Heart left ventricle (tissue), 16 donors: ENCODE measurements around the gene LRRC26. TPM values are rescaled to one million over a fixed set of nuclear protein-coding genes. Genes with fewer than 3 reads are reported as not detected.

ENCODE experiments used
- ATAC-seq, 4 donors: fragments of 200-7000 bp; cut with Tn5 transposase; one replicate each; pipeline ENCODE4 v1.9.1; 2020 to 2022; ENCODE audit warnings: moderate library complexity in 4 of 4, mild to moderate bottlenecking in 3 of 4, moderate number of reproducible peaks in 1 of 4
- DNase-seq, 5 donors: peaks; one replicate each; pipeline ENCODE4 v3.0.0-alpha.2; 2020
- H3K27ac ChIP-seq, 12 donors: fragments of 200-600 bp; sonication (generic) in 4 of 12; one replicate each; pipeline versions ENCODE4 v1.5.0 to v1.8.0; 2016 to 2022; ENCODE audit warnings: mild to moderate bottlenecking in 2 of 12
- H3K27me3 ChIP-seq, 9 donors: fragments of 200-600 bp; sonication (generic) in 2 of 9; one replicate each; pipeline versions ENCODE4 v1.5.1 to v1.8.0; 2016 to 2022; ENCODE audit warnings: mild to moderate bottlenecking in 3 of 9
- H3K36me3 ChIP-seq, 9 donors: fragments of 200-600 bp; sonication (generic) in 2 of 9; one replicate each; pipeline versions ENCODE4 v1.5.0 to v1.8.0; 2018 to 2022; ENCODE audit warnings: mild to moderate bottlenecking in 2 of 9
- H3K4me1 ChIP-seq, 12 donors: fragments of 200-600 bp; sonication (generic) in 4 of 12; one replicate each; pipeline versions ENCODE4 v1.5.0 to v1.8.0; 2016 to 2022; ENCODE audit warnings: mild to moderate bottlenecking in 3 of 12
- H3K4me3 ChIP-seq, 12 donors: fragments of 200-600 bp; sonication (generic) in 4 of 12; one replicate each; pipeline versions ENCODE4 v1.5.0 to v1.8.0; 2017 to 2022; ENCODE audit warnings: mild to moderate bottlenecking in 9 of 12, moderate library complexity in 4 of 12
- H3K9me3 ChIP-seq, 12 donors: fragments of 200-600 bp; sonication (generic) in 4 of 12; one replicate each; pipeline versions ENCODE4 v1.5.0 to v1.8.0; 2016 to 2022; ENCODE audit warnings: mild to moderate bottlenecking in 1 of 12
- CTCF ChIP-seq, 12 donors: fragments of 200-600 bp; sonication (generic) in 4 of 12; IDR thresholded peaks; one replicate each; pipeline versions ENCODE4 v1.5.0 to v1.8.0; 2018 to 2022; ENCODE audit warnings: antibody characterized with exemption in 12 of 12, mild to moderate bottlenecking in 5 of 12
- POLR2A ChIP-seq, 2 donors: fragments of 450-650 bp; IDR thresholded peaks; one replicate each; pipeline ENCODE4 v1.6.1; 2017; ENCODE audit warnings: antibody characterized with exemption in 2 of 2, mild to moderate bottlenecking in 2 of 2, moderate library complexity in 2 of 2
- WGBS, 4 donors: extraction: QIAGEN DNeasy Blood & Tissue Kit in 2 of 4; methylation state at CpG; one replicate each; pipeline versions ENCODE4 v1.1.5 to v1.1.7; 2013 to 2018; 5-methylcytosine and 5-hydroxymethylcytosine counted together
- intact Hi-C, 10 donors: fragments of 100-400 bp; cut with DNase I; formaldehyde crosslinking; loops; one replicate each; pipeline versions ENCODE4 v1.11.1 to v1.14.2; 2022
- polyA plus RNA-seq, 2 donors: library from polyadenylated mRNA; stranded (reverse); fragments of 200-250 nt; gene quantifications; one replicate each; pipeline ENCODE4 v1.2.3, GENCODE V29; 2013
- total RNA-seq, 9 donors: library from RNA; depleted of rRNA in 2 of 9; stranded (reverse); fragments of >200 nt in 2 of 9; fragmentation: NEBNext Ultra II Directional in 3 of 9; extraction: Animal tissue kit (Norgen Biotek cat#: 25700) in 3 of 9; gene quantifications; one replicate each; pipeline versions ENCODE4 v1.1.0 to v1.2.4, GENCODE V29; 2016 to 2023
- donor health status: ischemic (EF 13 %, LVEDD 7.1; RV severe dilation, severe dysfunction).
- donor health status: healthy with polysubstance abuse.
- donor health status: DM: no; HTN: yes; CAD: no.
- donor health status: DM: no; HTN: no; CAD: no.
- donor health status: ischemic (EF 25% LVEDD 6.9; RV normal size, moderate dysfunction).
- donor health status: ischemic (EF 25% LVEDD 5.7; RV mildly dilated, moderate dysfunction).
- donor health status: healthy.
- donor health status: DM: yes; HTN: yes; CAD: no.
- donor health status: ischemic (EF 35%, LVEDD 5.7; RV mildly dilated, moderate dysfunction).
- donor health status: nonischemic (EF 11% LVEDD 7.7; RV severe dilation, severe dysfunction).
- donor health status: DM: yes; HTN: yes; CAD: no.
- donor health status: PGD.
- donor health status: ischemic (EF 29% LVEDD 5.4; RV normal size, mild dysfunction).
- donor health status: nonischemic (EF 23%, LVEDD 6.1; RV moderate dilation, normal function).

LRRC26 gene
- total and polyA plus RNA-seq, 11 donors = not detected

DNA sequence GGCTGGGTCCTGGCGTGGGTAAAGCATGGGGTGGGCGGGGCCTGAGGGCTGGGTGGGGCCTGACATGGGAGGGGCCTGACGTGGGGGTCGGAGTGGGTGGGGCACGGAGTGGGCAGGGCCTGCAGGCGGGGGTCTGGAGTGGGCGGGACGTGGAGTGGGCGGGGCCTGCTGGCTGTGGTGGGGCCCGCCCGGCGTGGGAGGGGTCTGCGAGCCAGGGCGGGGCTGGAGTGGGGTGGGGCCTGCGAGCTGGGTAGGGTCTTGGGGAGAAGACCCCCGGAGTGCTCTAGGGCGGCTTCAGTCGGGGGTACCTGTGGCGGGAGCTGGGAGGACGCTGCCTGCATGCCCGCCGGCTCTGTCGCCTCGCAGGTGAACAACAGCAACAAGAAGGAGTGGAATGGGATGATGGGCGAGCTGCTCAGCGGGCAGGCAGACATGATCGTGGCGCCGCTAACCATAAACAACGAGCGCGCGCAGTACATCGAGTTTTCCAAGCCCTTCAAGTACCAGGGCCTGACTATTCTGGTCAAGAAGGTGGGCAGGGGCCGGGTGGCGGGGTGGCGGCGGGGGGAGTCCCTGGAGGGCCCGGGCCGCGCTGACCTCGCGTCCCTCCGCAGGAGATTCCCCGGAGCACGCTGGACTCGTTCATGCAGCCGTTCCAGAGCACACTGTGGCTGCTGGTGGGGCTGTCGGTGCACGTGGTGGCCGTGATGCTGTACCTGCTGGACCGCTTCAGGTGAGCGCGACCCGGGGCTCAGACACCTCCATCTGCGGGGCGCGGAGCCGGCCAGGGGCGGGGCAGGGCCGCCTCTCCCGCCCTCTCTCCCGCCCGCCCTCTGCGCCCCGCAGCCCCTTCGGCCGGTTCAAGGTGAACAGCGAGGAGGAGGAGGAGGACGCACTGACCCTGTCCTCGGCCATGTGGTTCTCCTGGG, 8.0 kb downstream of the LRRC26 start:
- no peak overlapping the region for H3K27ac ChIP-seq
- TF ChIP-seq POLR2A (IDR thresholded peaks at IDR 0.05) (no peak), CTCF (IDR thresholded peaks at IDR 0.05) (no peak)
- H3K4me1 ChIP-seq = peaks cover 0 to 24% (median 10%) of the 10 kb centered on the region in 12 donors
- intact Hi-C loops = no loop called here
- peaks cover 68 to 100% (median 93%) of the 10 kb centered on the region in 9 donors for H3K27me3 ChIP-seq
- ATAC-seq (no peak), DNase-seq (no peak)
- H3K4me3 ChIP-seq = no peak overlapping the region
- WGBS, 4 donors = 6 to 9% (median 8%) methylated on average over 16 to 69 of the region's 71 CpGs
- H3K36me3 ChIP-seq = no peaks in the 10 kb centered on the region
- H3K9me3 ChIP-seq = no peaks in the 10 kb centered on the region

DNA sequence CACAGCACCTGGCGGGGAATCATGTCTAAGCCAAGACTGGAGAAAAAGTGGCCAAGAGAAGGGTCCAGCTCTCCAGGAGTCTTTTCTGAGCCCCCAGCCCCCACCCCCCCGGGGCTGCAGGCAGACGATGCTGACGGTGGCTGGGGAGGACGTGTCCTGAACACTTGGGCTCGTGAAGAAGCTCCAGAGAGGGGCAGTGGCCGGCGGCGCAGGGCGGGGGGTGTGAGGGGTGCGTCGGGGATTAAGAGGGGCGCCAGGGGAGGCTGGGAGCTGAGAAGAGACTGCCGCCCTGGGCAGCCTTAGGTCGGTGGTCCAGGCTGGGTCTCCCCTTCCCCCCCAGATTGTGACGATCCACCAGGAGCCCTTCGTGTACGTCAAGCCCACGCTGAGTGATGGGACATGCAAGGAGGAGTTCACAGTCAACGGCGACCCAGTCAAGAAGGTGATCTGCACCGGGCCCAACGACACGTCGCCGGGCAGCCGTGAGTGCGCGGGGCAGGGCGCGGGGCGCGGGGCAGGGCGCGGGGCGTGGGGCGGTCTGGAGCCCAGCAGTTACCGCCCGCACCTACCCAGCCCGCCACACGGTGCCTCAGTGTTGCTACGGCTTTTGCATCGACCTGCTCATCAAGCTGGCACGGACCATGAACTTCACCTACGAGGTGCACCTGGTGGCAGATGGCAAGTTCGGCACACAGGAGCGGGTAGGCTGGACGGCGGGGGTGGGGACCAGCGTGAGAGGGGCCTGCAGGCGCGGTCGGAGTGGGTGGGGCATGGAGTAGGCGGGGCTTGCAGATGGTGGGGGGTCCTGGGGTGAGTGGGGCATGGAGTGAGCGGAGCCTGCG, 8.9 kb downstream of the LRRC26 start:
- WGBS, 4 donors = 30 to 36% (median 32%) methylated on average over 27 to 56 of the region's 56 CpGs
- Histone ChIP-seq H3K36me3 (no peaks in the 10 kb centered on the region), H3K4me3 (no peak overlapping the region), H3K4me1 (peaks cover 0 to 31% (median 13%) of the 10 kb centered on the region in 12 donors), H3K27me3 (peaks cover 60 to 100% (median 93%) of the 10 kb centered on the region in 9 donors), H3K9me3 (no peaks in the 10 kb centered on the region), H3K27ac (no peak overlapping the region)
- TF ChIP-seq POLR2A (IDR thresholded peaks at IDR 0.05) = no peak
- no peak for TF ChIP-seq CTCF (IDR thresholded peaks at IDR 0.05)
- no peak for ATAC-seq
- intact Hi-C loops = no loop called here
- no peak for DNase-seq

GRCh38 chr9:137160054-137160425, 9.8 kb downstream of the LRRC26 start:
- H3K4me3 ChIP-seq = no peak overlapping the region
- H3K27me3 ChIP-seq = peaks cover 57 to 100% (median 92%) of the 10 kb centered on the region in 9 donors
- no peak overlapping the region for H3K27ac ChIP-seq
- intact Hi-C loops = no loop called here
- no peak for DNase-seq
- 63 to 73% (median 68%) methylated on average over 16 to 17 of the region's 17 CpGs for WGBS, 4 donors
- no peaks in the 10 kb centered on the region for H3K9me3 ChIP-seq
- no peaks in the 10 kb centered on the region for H3K36me3 ChIP-seq
- peaks cover 0 to 31% (median 13%) of the 10 kb centered on the region in 12 donors for H3K4me1 ChIP-seq
- TF ChIP-seq CTCF (IDR thresholded peaks at IDR 0.05) (no peak), POLR2A (IDR thresholded peaks at IDR 0.05) (no peak)
- no peak for ATAC-seq
